ENCODE measurements around the gene PIK3R2. TPM values are rescaled to one million over a fixed set of nuclear protein-coding genes. Genes with fewer than 3 reads are reported as not detected.

PIK3R2 gene
- total and polyA plus RNA-seq, 10 donors = 4.2 to 22.7 (median 13.9) TPM

- WGBS, 5 donors = 0 to 15% (median 5%) methylated on average over 8 to 32 of the region's 32 CpGs
- peak; percentile 89 for DNase-seq
- intact Hi-C loops (cut with DNase I; ENCODE audit: low total_unique reads) = no loop called here
- Histone ChIP-seq H3K36me3 (peaks cover 0 to 40% (median 18%) of the 10 kb centered on the region in 6 donors), H3K4me3 (peak overlapping the region; percentile 57 to 89 (median 78)), H3K27me3 (replicated peaks in 1 of 7) (peaks cover 0 to 6% (median 0%) of the 10 kb centered on the region in 7 donors), H3K9me3 (no peaks in the 10 kb centered on the region), H3K4me1 (peaks cover 12 to 57% (median 31%) of the 10 kb centered on the region in 6 donors), H3K27ac (peak overlapping the region in 5 of 8 donors; percentile 35 to 97 (median 94))
- TF ChIP-seq POLR2AphosphoS5 (IDR thresholded peaks at IDR 0.05) (no peak), POLR2A (IDR thresholded peaks at IDR 0.05) (no peak), CTCF (IDR thresholded peaks at IDR 0.05 in 8 of 11, conservative IDR thresholded peaks at IDR 0.05 in 3 of 11) (peak in 5 of 11 experiments; percentile 6 to 42 (median 33))
These were observed 49.9 kb downstream of the PIK3R2 start for GRCh38 chr19:18202778-18203407.

DNA sequence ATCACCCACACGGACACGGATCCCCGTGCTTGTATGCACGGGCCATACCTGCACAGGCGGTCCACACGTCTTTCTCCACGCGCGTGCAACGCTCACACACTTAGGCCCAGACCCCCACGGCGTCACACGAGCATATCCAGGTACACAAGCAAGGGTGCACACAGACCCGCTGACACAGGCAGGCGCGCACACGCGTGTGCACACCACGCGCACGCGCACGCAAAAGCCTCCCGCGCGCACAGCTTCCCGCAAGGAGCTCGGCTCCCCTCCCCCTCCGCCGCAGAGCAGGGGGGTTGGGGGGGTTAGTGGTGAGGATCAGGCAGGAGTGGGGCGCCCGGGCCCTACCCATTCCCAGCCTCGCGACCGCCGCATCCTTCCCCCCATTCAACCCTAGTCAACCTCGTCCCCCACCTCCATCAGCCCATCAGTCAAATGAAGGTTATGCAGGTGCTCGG, 50.5 kb downstream of the PIK3R2 start:
- Histone ChIP-seq H3K9me3 (no peaks in the 10 kb centered on the region), H3K27ac (peak overlapping the region in 6 of 8 donors; percentile 30 to 97 (median 90)), H3K4me3 (peak overlapping the region; percentile 57 to 89 (median 78)), H3K27me3 (replicated peaks in 1 of 7) (peaks cover 0 to 11% (median 0%) of the 10 kb centered on the region in 7 donors), H3K36me3 (peaks cover 0 to 35% (median 13%) of the 10 kb centered on the region in 6 donors), H3K4me1 (peaks cover 12 to 62% (median 31%) of the 10 kb centered on the region in 6 donors)
- intact Hi-C loops (cut with DNase I; ENCODE audit: low total_unique reads) = no loop called here
- DNase-seq = peak; percentile 93
- WGBS, 5 donors = 0 to 1% (median 1%) methylated on average over 11 to 38 of the region's 38 CpGs
- TF ChIP-seq CTCF (IDR thresholded peaks at IDR 0.05 in 8 of 11, conservative IDR thresholded peaks at IDR 0.05 in 3 of 11) (no peak), POLR2AphosphoS5 (IDR thresholded peaks at IDR 0.05) (no peak), POLR2A (IDR thresholded peaks at IDR 0.05) (no peak)

DNA sequence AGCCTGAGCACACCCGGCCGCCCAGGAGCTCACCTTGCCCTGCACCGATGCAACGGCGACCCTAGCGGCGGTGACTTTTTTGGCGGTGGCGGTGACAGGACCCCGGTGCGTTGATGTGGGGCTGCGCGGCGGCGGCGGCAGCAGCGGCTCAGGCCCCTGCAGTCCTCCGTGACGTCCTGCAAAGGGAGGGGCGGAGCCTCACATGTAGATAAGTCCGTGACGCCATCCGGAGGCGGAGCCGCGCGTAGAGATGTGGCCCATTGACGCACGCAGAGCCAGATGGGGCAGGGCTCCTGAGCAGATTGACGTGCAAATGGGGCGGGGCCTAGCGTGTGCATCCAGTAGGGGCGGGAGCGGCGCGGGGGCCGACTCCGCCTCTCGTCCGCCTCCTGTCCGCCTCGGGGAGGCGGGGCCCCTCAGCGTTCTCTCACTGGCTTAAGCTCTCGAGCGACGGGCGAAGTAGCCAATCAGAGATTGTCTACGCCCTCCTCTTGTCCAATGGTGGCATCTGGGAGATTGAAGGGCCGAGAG, 51.0 kb downstream of the PIK3R2 start, which contains the start of gene RAB3A:
RAB3A (minus strand) TSS at position 180 of the 531 bp plus-strand sequence. CDS start 1,302 bp downstream, outside the sequence.
- peak within 1 kb of the TSS; percentile 57 to 89 (median 78) for H3K4me3 ChIP-seq
- DNase-seq = peak; percentile 100
- peaks cover 12 to 65% (median 31%) of the 10 kb centered on the region in 6 donors for H3K4me1 ChIP-seq
- 0 to 1% (median 0%) methylated on average over 28 to 50 of the region's 50 CpGs for WGBS, 5 donors
- no peaks in the 10 kb centered on the region for H3K9me3 ChIP-seq
- H3K27ac ChIP-seq = peak within 1 kb of the TSS; percentile 79 to 97 (median 95)
- TF ChIP-seq CTCF (IDR thresholded peaks at IDR 0.05 in 8 of 11, conservative IDR thresholded peaks at IDR 0.05 in 3 of 11) (peak in 5 of 11 experiments; percentile 5 to 64 (median 44)), POLR2AphosphoS5 (IDR thresholded peaks at IDR 0.05) (peak; percentile 86 to 94 (median 93)), POLR2A (IDR thresholded peaks at IDR 0.05) (no peak)
- peaks cover 0 to 16% (median 0%) of the 10 kb centered on the region in 7 donors for H3K27me3 ChIP-seq (replicated peaks in 1 of 7)
- intact Hi-C loops (cut with DNase I; ENCODE audit: low total_unique reads) = no loop called here
- H3K36me3 ChIP-seq = peaks cover 0 to 30% (median 9%) of the 10 kb centered on the region in 6 donors
